GM19035 (cell line): ENCODE measurements around the gene IGF2BP2.
"Not testable (repeated sequence)": the region's sequence is repeated elsewhere in the genome, so short reads cannot be mapped to it uniquely, and the experiment has no call there.

Experiments
- ATAC-seq: cut with Tn5 transposase; IDR thresholded peaks from one replicate; pipeline ENCODE4 v1.9.1; 2021; ENCODE audit not compliant: unreplicated experiment

Gene IGF2BP2

GRCh38 chr3:185807445-185808068, 17.3 kb downstream of the IGF2BP2 start:
- no peak for ATAC-seq

GRCh38 chr3:185798831-185799110, 26.1 kb downstream of the IGF2BP2 start:
- not testable (repeated sequence) for ATAC-seq

GRCh38 chr3:185797993-185798830, 26.6 kb downstream of the IGF2BP2 start:
- no peak for ATAC-seq

- ATAC-seq: no peak
These were observed 27.5 kb downstream of the IGF2BP2 start for GRCh38 chr3:185797108-185797881.

GRCh38 chr3:185796431-185797107, 28.3 kb downstream of the IGF2BP2 start:
- ATAC-seq: no peak

GRCh38 chr3:185793381-185793780, 31.5 kb downstream of the IGF2BP2 start:
- ATAC-seq: no peak

GRCh38 chr3:185792955-185793354, 31.9 kb downstream of the IGF2BP2 start:
- ATAC-seq: no peak

GRCh38 chr3:185789891-185790830, 34.7 kb downstream of the IGF2BP2 start:
- ATAC-seq: no peak

GRCh38 chr3:185789134-185789533, 35.7 kb downstream of the IGF2BP2 start:
- no peak for ATAC-seq

GRCh38 chr3:185788292-185788691, 36.5 kb downstream of the IGF2BP2 start:
- no peak for ATAC-seq

- ATAC-seq: no peak
These were observed 37.6 kb downstream of the IGF2BP2 start for GRCh38 chr3:185786956-185787877.

GRCh38 chr3:185786258-185786657, 38.6 kb downstream of the IGF2BP2 start:
- ATAC-seq: not testable (repeated sequence)

GRCh38 chr3:185784317-185784716, 40.5 kb downstream of the IGF2BP2 start:
- ATAC-seq: no peak

GRCh38 chr3:185781759-185782158, 43.1 kb downstream of the IGF2BP2 start:
- no peak for ATAC-seq

- ATAC-seq: no peak
These were observed 45.4 kb downstream of the IGF2BP2 start for GRCh38 chr3:185779461-185779860.

GRCh38 chr3:185778821-185779220, 46.0 kb downstream of the IGF2BP2 start:
- ATAC-seq: no peak

- ATAC-seq: no peak
These were observed 46.7 kb downstream of the IGF2BP2 start for GRCh38 chr3:185778094-185778493.

- no peak for ATAC-seq
These were observed 54.7 kb downstream of the IGF2BP2 start for GRCh38 chr3:185770109-185770508.

GRCh38 chr3:185768578-185768982, 56.3 kb downstream of the IGF2BP2 start:
- ATAC-seq: not testable (repeated sequence)
